Liver (tissue), 9 donors: Measurements from ENCODE around the gene IRF2. TPM values are rescaled to one million over a fixed set of nuclear protein-coding genes. Genes with fewer than 3 reads are reported as not detected.

Source experiments
- DNase-seq: peaks from one replicate; pipeline ENCODE4 v3.0.0-alpha.2; 2017; ENCODE audit warnings: low spot score
- H3K27ac ChIP-seq, 2 donors: one replicate each; pipeline ENCODE4 v1.7.0; 2013; ENCODE audit warnings: inconsistent platforms in 2 of 2, low read length in 2 of 2, control low read depth in 1 of 2, low read depth in 1 of 2, mild to moderate bottlenecking in 1 of 2
- H3K27me3 ChIP-seq, 4 donors: one replicate each; pipeline versions ENCODE4 v1.6.1 to v1.7.0; 2013; ENCODE audit warnings: low read length in 3 of 4, inconsistent platforms in 1 of 4, mild to moderate bottlenecking in 1 of 4, moderate library complexity in 1 of 4; ENCODE audit not compliant: control insufficient read depth in 4 of 4, insufficient read depth in 4 of 4
- H3K36me3 ChIP-seq, 4 donors: one replicate each; pipeline versions ENCODE4 v1.6.1 to v1.7.0; 2013; ENCODE audit warnings: low read length in 3 of 4, mild to moderate bottlenecking in 3 of 4, low read depth in 1 of 4, moderate library complexity in 1 of 4; ENCODE audit not compliant: control insufficient read depth in 4 of 4, insufficient read depth in 3 of 4
- H3K4me1 ChIP-seq, 4 donors: one replicate each; pipeline versions ENCODE4 v1.6.1 to v1.7.0; 2013; ENCODE audit warnings: low read length in 3 of 4, mild to moderate bottlenecking in 3 of 4, moderate library complexity in 1 of 4; ENCODE audit not compliant: control insufficient read depth in 4 of 4, insufficient read depth in 4 of 4
- H3K4me3 ChIP-seq, 3 donors: one replicate each; pipeline versions ENCODE4 v1.6.1 to v1.7.0; 2013; ENCODE audit warnings: low read length in 3 of 3, control low read depth in 1 of 3, low read depth in 1 of 3, mild to moderate bottlenecking in 1 of 3
- H3K9ac ChIP-seq, 2 donors: one replicate each; pipeline ENCODE4 v1.7.0; 2013; ENCODE audit warnings: low read length in 2 of 2, mild to moderate bottlenecking in 2 of 2, moderate library complexity in 2 of 2, control low read depth in 1 of 2, low read depth in 1 of 2
- H3K9me3 ChIP-seq, 4 donors: one replicate each; pipeline versions ENCODE4 v1.6.1 to v1.7.0; 2013; ENCODE audit warnings: low read length in 3 of 4; ENCODE audit not compliant: control insufficient read depth in 4 of 4
- ATF3 ChIP-seq: IDR thresholded peaks from 2 replicates; pipeline ENCODE4 v1.6.1; 2016; ENCODE audit warnings: antibody characterized with exemption
- CTCF ChIP-seq: fragments of 150-350 bp; IDR thresholded peaks from 2 replicates; pipeline ENCODE4 v1.5.1; 2017; ENCODE audit warnings: improper control_type of control experiment, low read depth, low read length; ENCODE audit not compliant: missing input control
- EGR1 ChIP-seq, 2 donors: IDR thresholded peaks; 2 replicates each; pipeline ENCODE4 v1.6.1; 2016 to 2018; ENCODE audit warnings: antibody characterized with exemption in 2 of 2, low read depth in 2 of 2
- FOXA1 ChIP-seq: IDR thresholded peaks from 2 replicates; pipeline ENCODE4 v1.6.1; 2016; ENCODE audit warnings: antibody characterized with exemption
- FOXA2 ChIP-seq: IDR thresholded peaks from 2 replicates; pipeline ENCODE4 v1.6.1; 2016; ENCODE audit warnings: antibody characterized with exemption
- GABPA ChIP-seq, 2 donors: IDR thresholded peaks in 1 of 2; conservative IDR thresholded peaks in 1 of 2; 2 replicates each; pipeline ENCODE4 v1.6.1; 2016; ENCODE audit warnings: antibody characterized with exemption in 2 of 2, mild to moderate bottlenecking in 1 of 2, moderate library complexity in 1 of 2
- HNF4A ChIP-seq, 2 donors: conservative IDR thresholded peaks; 2 replicates each; pipeline ENCODE4 v1.6.1; 2016; ENCODE audit warnings: antibody characterized with exemption in 2 of 2, mild to moderate bottlenecking in 2 of 2
- HNF4G ChIP-seq: IDR thresholded peaks from 2 replicates; pipeline ENCODE4 v1.6.1; 2016; ENCODE audit warnings: antibody characterized with exemption
- JUND ChIP-seq, 2 donors: IDR thresholded peaks; 2 replicates each; pipeline ENCODE4 v1.6.1; 2016; ENCODE audit warnings: antibody characterized with exemption in 2 of 2
- MAX ChIP-seq: IDR thresholded peaks from 2 replicates; pipeline ENCODE4 v1.6.1; 2016; ENCODE audit warnings: antibody characterized with exemption
- NR2F2 ChIP-seq: IDR thresholded peaks from 2 replicates; pipeline ENCODE4 v1.6.1; 2016; ENCODE audit warnings: antibody characterized with exemption
- RAD21 ChIP-seq, 2 donors: IDR thresholded peaks; 2 replicates each; pipeline ENCODE4 v1.6.1; 2016; ENCODE audit warnings: antibody characterized with exemption in 2 of 2, mild to moderate bottlenecking in 2 of 2
- REST ChIP-seq: IDR thresholded peaks from 2 replicates; pipeline ENCODE4 v1.6.1; 2016; ENCODE audit warnings: antibody characterized with exemption, mild to moderate bottlenecking
- RXRA ChIP-seq, 2 donors: IDR thresholded peaks; 2 replicates each; pipeline ENCODE4 v1.6.1; 2017 to 2018; ENCODE audit warnings: antibody characterized with exemption in 2 of 2, mild to moderate bottlenecking in 1 of 2
- SP1 ChIP-seq: IDR thresholded peaks from 2 replicates; pipeline ENCODE4 v1.6.1; 2018; ENCODE audit warnings: antibody characterized with exemption, mild to moderate bottlenecking
- TAF1 ChIP-seq: conservative IDR thresholded peaks from 2 replicates; pipeline ENCODE4 v1.6.1; 2016; ENCODE audit warnings: antibody characterized with exemption, mild to moderate bottlenecking
- YY1 ChIP-seq: IDR thresholded peaks from 2 replicates; pipeline ENCODE4 v1.6.1; 2016; ENCODE audit warnings: antibody characterized with exemption, mild to moderate bottlenecking
- ZBTB33 ChIP-seq: IDR thresholded peaks from 2 replicates; pipeline ENCODE4 v1.6.1; 2016; ENCODE audit warnings: antibody characterized with exemption
- WGBS: extraction: QIAGEN DNeasy Blood & Tissue Kit; methylation state at CpG from one replicate; pipeline ENCODE4 v1.1.7; 2013; 5-methylcytosine and 5-hydroxymethylcytosine counted together
- polyA plus RNA-seq, 2 donors: library from polyadenylated mRNA; stranded (reverse) in 1 of 2; unstranded in 1 of 2; fragments of 200-250 nt in 1 of 2; fragments of >200 nt in 1 of 2; fragmentation: Nextera tagmentation in 1 of 2; extraction: Ambion mirVana in 1 of 2; gene quantifications; one replicate each; pipeline versions ENCODE4 v1.2.1 to v1.2.3, GENCODE V29; 2013 to 2015
- total RNA-seq, 2 donors: library from RNA; depleted of rRNA; stranded (reverse); fragments of >200 nt; gene quantifications; one replicate each; pipeline ENCODE4 v1.2.3, GENCODE V29; 2014
- donor health status: healthy.
- donor health status: healthy.
- donor health status: healthy.
- donor health status: healthy.
- donor health status: healthy.

IRF2 gene
- total and polyA plus RNA-seq, 4 donors = 12.9 to 25.5 (median 22.2) TPM

GRCh38 chr4:184409502-184409901, 64.8 kb downstream of the IRF2 start:
- no peaks in the 10 kb centered on the region for H3K27me3 ChIP-seq
- H3K36me3 ChIP-seq = peaks cover 11 to 41% (median 33%) of the 10 kb centered on the region in 4 donors
- no peak overlapping the region for H3K4me3 ChIP-seq
- H3K27ac ChIP-seq = no peak overlapping the region
- TF ChIP-seq ZBTB33 (no peak), CTCF (no peak), REST (no peak), HNF4G (no peak), ATF3 (no peak), MAX (no peak), FOXA1 (no peak), FOXA2 (no peak), GABPA (IDR thresholded peaks at IDR 0.05 in 1 of 2, conservative IDR thresholded peaks at IDR 0.05 in 1 of 2) (no peak), YY1 (no peak), NR2F2 (no peak), SP1 (no peak), JUND (IDR thresholded peaks at IDR 0.05) (no peak), HNF4A (conservative IDR thresholded peaks at IDR 0.05) (no peak), RAD21 (IDR thresholded peaks at IDR 0.05) (no peak), RXRA (IDR thresholded peaks at IDR 0.05) (no peak)
- H3K9ac ChIP-seq = no peak overlapping the region
- no peak for DNase-seq
- WGBS = 88% methylated on average over 9 of the region's 9 CpGs
- H3K4me1 ChIP-seq = peaks cover 0 to 9% (median 0%) of the 10 kb centered on the region in 4 donors
- no peaks in the 10 kb centered on the region for H3K9me3 ChIP-seq

GRCh38 chr4:184408684-184409081, 65.7 kb downstream of the IRF2 start:
- WGBS = 94% methylated on average over 3 of the region's 3 CpGs
- Histone ChIP-seq H3K27me3 (no peaks in the 10 kb centered on the region), H3K4me3 (no peak overlapping the region), H3K4me1 (peaks cover 0 to 5% (median 0%) of the 10 kb centered on the region in 4 donors), H3K36me3 (peaks cover 11 to 46% (median 39%) of the 10 kb centered on the region in 4 donors), H3K27ac (no peak overlapping the region), H3K9ac (no peak overlapping the region), H3K9me3 (no peaks in the 10 kb centered on the region)
- DNase-seq = no peak
- TF ChIP-seq HNF4A (conservative IDR thresholded peaks at IDR 0.05) (no peak), EGR1 (IDR thresholded peaks at IDR 0.05; ENCODE audit: low read depth in 2 of 2) (no peak), YY1 (no peak), ATF3 (no peak), TAF1 (no peak), CTCF (no peak), HNF4G (no peak), RXRA (IDR thresholded peaks at IDR 0.05) (no peak), SP1 (no peak), RAD21 (IDR thresholded peaks at IDR 0.05) (no peak), FOXA2 (no peak), NR2F2 (no peak), REST (no peak)
